Brain microvascular endothelial cell (primary cell): ENCODE results near the gene KIF17.

Source experiments
- DNase-seq: peaks from one replicate; pipeline ENCODE4 v3.0.0-alpha.2; 2020
- H3K27ac ChIP-seq: fragments of 250-450 bp; sonication (Bioruptor Pico); 2 replicates; pipeline ENCODE4 v1.5.1; 2020; ENCODE audit warnings: mild to moderate bottlenecking, moderate library complexity
- H3K27me3 ChIP-seq: fragments of 250-450 bp; sonication (Bioruptor Pico); replicated peaks from 2 replicates; pipeline ENCODE4 v1.5.1; 2020; ENCODE audit warnings: mild to moderate bottlenecking
- H3K36me3 ChIP-seq: fragments of 250-450 bp; sonication (Bioruptor Pico); replicated peaks from 2 replicates; pipeline ENCODE4 v1.5.1; 2020; ENCODE audit warnings: mild to moderate bottlenecking
- H3K4me3 ChIP-seq: 2 replicates; pipeline ENCODE4 v1.5.1; 2011; ENCODE audit warnings: low read depth, mild to moderate bottlenecking, control low read depth, low read length, moderate library complexity
- in situ Hi-C: cut with HindIII; loops from 2 replicates; pipeline ENCODE4 v1.10.0; 2017; ENCODE audit warnings: low sequenced_read_pairs, low pct_ligation_motif_present
- TF ChIP-seq, protein P1 (sequence below): IDR thresholded peaks from 2 replicates; pipeline ENCODE4 v1.5.1; 2011; ENCODE audit warnings: low read depth, mild to moderate bottlenecking, moderate library complexity, low read length, control low read depth, inconsistent platforms; ENCODE audit errors: missing control alignments

KIF17 gene

DNA sequence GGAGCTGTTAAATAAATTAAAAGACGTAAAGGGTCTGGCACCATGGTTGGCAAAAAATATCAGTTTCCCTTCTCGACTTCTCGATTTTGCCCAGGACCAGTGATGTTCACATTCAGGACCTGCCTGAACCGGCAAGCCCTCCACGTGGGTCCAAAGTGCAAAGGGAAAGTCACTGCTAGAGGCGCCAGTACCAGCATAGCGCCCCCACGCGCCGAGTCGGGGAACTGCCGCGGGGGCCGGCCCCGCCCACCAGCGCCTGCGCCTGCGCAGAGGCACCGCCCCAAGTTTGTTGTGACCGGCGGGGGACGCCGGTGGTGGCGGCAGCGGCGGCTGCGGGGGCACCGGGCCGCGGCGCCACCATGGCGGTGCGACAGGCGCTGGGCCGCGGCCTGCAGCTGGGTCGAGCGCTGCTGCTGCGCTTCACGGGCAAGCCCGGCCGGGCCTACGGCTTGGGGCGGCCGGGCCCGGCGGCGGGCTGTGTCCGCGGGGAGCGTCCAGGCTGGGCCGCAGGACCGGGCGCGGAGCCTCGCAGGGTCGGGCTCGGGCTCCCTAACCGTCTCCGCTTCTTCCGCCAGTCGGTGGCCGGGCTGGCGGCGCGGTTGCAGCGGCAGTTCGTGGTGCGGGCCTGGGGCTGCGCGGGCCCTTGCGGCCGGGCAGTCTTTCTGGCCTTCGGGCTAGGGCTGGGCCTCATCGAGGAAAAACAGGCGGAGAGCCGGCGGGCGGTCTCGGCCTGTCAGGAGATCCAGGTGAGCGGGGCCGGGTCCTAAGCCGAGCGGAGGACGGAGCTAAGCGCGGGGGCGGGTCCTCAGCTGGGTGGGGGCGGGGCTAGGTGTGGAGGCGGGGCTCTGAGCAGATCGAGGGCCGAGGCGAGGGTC, 84.4 kb downstream of the KIF17 start, which contains the start of gene PINK1:
TSS of gene PINK1 (plus strand) at position 269 of the 875 bp plus-strand sequence. CDS start at position 360, 91 bp downstream.
- in situ Hi-C loops: no loop called here
- peaks cover 3% of the 10 kb centered on the region for H3K36me3 ChIP-seq
- TF ChIP-seq, protein P1, sequence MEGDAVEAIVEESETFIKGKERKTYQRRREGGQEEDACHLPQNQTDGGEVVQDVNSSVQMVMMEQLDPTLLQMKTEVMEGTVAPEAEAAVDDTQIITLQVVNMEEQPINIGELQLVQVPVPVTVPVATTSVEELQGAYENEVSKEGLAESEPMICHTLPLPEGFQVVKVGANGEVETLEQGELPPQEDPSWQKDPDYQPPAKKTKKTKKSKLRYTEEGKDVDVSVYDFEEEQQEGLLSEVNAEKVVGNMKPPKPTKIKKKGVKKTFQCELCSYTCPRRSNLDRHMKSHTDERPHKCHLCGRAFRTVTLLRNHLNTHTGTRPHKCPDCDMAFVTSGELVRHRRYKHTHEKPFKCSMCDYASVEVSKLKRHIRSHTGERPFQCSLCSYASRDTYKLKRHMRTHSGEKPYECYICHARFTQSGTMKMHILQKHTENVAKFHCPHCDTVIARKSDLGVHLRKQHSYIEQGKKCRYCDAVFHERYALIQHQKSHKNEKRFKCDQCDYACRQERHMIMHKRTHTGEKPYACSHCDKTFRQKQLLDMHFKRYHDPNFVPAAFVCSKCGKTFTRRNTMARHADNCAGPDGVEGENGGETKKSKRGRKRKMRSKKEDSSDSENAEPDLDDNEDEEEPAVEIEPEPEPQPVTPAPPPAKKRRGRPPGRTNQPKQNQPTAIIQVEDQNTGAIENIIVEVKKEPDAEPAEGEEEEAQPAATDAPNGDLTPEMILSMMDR: peak; percentile 81
- peak within 1 kb of the TSS; percentile 30 for H3K27ac ChIP-seq
- H3K27me3 ChIP-seq: no peaks in the 10 kb centered on the region
- H3K4me3 ChIP-seq: peak within 1 kb of the TSS; percentile 72
- DNase-seq: peak; percentile 60

- TF ChIP-seq, protein P1: no peak
- in situ Hi-C loops: no loop called here
- Histone ChIP-seq H3K27ac (no peak overlapping the region), H3K4me3 (no peak overlapping the region), H3K36me3 (no peaks in the 10 kb centered on the region), H3K27me3 (no peaks in the 10 kb centered on the region)
- DNase-seq: no peak
Observed at GRCh38 chr1:20632386-20632785, 85.4 kb downstream of the KIF17 start.

DNA sequence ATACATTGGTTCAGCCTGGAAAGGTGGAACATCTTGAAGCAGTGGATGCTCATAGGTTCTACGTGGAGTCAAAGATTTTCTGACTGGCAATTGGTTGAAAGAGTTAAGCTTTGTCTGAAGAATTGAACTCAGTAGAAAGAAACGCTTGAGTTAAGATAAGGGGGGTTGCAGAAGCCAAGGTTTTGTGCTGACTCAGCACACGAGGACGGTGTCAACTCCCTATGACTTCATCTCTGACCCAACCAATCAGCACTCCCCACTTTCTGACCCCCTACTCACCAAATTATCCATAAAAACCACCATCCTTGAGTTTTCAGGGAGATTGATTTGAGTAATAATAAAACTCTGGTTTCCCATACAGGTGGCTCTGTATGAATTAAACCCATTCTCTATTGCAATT, 87.1 kb downstream of the KIF17 start:
- in situ Hi-C loops: no loop called here
- H3K27ac ChIP-seq: no peak overlapping the region
- H3K27me3 ChIP-seq: no peaks in the 10 kb centered on the region
- no peak overlapping the region for H3K4me3 ChIP-seq
- H3K36me3 ChIP-seq: no peaks in the 10 kb centered on the region
- DNase-seq: no peak
- TF ChIP-seq, protein P1: no peak

- no peaks in the 10 kb centered on the region for H3K36me3 ChIP-seq
- DNase-seq: no peak
- in situ Hi-C loops: no loop called here
Observed at GRCh38 chr1:20626524-20626923, 91.3 kb downstream of the KIF17 start.

DNA sequence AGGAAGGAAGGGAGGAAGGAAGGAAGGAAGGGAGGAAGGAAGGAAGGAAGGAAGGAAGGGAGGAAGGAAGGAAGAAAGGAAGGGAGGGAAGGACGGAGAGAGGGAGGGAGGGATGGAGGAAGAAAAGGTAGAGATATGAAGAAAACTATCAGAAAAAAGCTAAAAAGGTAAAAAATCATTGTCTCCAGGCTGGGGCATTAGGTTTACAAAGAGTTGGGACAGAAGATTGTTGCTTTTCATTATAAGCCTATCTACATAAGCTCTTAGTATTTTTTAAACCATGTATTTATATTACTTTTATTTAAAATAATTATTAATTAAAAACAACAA, 91.7 kb downstream of the KIF17 start:
- in situ Hi-C loops: no loop called here
- Histone ChIP-seq H3K27ac (no peak overlapping the region), H3K4me3 (no peak overlapping the region), H3K27me3 (no peaks in the 10 kb centered on the region), H3K36me3 (no peaks in the 10 kb centered on the region)
- no peak for DNase-seq
- TF ChIP-seq, protein P1: no peak

More at GRCh38 chr1:20626524-20626923, 91.3 kb downstream of the KIF17 start:
- Histone ChIP-seq H3K27me3 (no peaks in the 10 kb centered on the region), H3K4me3 (no peak overlapping the region), H3K27ac (no peak overlapping the region)
- TF ChIP-seq, protein P1: no peak
